Stimulated activated CD8-positive, alpha-beta memory T cell treated with anti-CD3 and anti-CD28 coated beads, Interleukin-12 subunit alpha, Interleukin-12 subunit beta, amount 100 ng/mL, for 4 hours (primary cell): ENCODE data around the gene TSPAN11.

Experiments used
- DNase-seq: peaks from one replicate; pipeline ENCODE4 v3.0.0-alpha.2; 2020; ENCODE audit warnings: low read depth

Gene TSPAN11

GRCh38 chr12:30911207-30911606, 15.3 kb upstream of the TSPAN11 start:
- no peak for DNase-seq

GRCh38 chr12:30913323-30913722, 13.2 kb upstream of the TSPAN11 start:
- no peak for DNase-seq

DNA sequence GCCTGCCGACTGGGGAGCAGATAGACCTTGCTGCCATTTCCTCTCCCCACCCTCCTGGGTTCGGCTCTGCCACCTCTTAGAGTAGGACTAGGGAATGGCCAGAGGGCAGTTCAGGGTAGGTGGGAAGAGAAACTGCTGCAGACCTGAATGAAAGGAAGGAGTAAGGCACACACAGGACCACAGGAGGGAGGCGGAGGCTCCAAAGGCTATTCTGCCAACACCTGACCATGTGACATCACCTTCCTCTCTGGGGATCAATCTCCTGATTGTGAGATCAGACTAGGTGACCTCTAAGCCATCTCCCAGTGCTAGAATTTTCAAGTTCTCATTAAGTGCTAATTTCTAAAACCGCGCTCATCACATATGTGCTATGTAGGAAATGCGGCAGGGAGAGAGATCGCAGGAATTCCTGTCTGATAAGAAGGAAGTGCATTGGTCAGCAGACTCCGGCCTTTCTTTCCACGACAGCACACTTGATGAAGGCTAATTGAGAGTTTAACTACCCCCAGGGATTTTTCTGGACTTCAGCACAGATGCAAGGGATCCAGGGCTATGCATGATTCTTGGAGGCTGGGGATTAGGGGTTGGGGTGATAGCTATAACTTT, 11.5 kb upstream of the TSPAN11 start:
- no peak for DNase-seq

- no peak for DNase-seq
Observed at GRCh38 chr12:30923057-30923456, 3.5 kb upstream of the TSPAN11 start.

- no peak for DNase-seq
Observed at GRCh38 chr12:30925607-30926242, 823 bp upstream of the TSPAN11 start.

DNA sequence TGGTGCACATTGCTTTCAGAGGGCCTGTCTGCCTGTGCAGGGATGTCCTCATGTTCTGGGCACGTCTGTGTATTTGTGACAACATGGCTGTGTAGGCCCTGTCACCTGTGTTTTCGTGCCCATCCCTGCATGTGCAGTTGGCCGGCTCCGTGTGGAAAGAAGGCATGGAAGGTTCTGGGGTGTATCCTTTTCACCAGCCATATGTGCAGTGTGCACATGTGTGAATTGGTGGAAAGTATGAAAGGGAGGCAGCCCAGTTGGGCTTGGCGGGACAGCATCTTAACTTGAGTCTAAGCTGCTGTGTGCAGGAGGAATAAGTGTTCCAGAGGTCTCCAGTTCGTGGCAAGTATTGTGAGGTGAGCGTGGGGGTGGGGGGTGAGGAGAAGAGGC, 669 bp downstream of the TSPAN11 start:
- no peak for DNase-seq

- DNase-seq, result no peak
Observed at GRCh38 chr12:30928356-30929244, 2.1 kb downstream of the TSPAN11 start.

DNA sequence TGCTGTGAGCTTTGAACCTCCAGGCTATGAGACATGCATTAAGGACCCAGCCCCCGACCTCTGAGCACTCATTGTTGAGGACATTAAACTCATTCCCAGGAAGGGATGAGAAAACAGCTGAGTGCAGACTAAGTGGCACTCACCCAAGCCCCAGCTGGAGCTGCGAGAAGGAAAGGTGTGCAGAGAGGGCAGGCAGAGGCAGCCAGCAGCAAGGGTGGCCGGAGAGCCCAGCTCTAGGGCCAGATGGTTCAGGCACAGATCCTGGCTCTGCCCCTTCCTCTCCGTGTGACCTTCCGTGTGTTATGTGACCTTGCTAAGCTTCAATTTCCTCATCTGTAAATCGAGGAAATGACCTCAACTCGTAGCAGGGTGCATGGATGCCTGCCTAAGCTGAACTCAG, 3.7 kb downstream of the TSPAN11 start:
- DNase-seq, result no peak

GRCh38 chr12:30930641-30931040, 4.1 kb downstream of the TSPAN11 start:
- DNase-seq, result no peak

- DNase-seq, result no peak
Observed at GRCh38 chr12:30932881-30933280, 6.3 kb downstream of the TSPAN11 start.

GRCh38 chr12:30934811-30935210, 8.3 kb downstream of the TSPAN11 start:
- no peak for DNase-seq

DNA sequence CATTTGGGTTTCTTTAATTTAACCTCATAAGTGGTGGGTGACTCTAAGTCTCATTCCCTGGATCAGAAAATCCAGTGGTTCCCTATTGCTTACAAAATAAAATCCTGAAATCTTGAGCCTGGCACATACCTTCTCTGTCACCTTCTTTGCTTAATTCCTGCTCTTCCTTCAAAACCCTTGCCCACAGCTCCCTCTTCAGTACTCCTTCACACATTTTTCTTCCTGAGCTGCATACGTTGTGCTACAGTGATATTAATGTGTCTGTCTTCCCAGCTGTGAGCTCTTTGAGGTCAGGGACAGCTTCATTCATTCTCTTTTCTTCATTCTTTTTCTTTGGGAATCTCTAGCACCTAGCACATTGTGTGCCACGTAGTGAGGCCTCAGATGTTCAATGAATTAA, 9.5 kb downstream of the TSPAN11 start:
- no peak for DNase-seq

- DNase-seq, result no peak
Observed at GRCh38 chr12:30939234-30939633, 12.7 kb downstream of the TSPAN11 start.

GRCh38 chr12:30942486-30942885, 15.9 kb downstream of the TSPAN11 start:
- no peak for DNase-seq

DNA sequence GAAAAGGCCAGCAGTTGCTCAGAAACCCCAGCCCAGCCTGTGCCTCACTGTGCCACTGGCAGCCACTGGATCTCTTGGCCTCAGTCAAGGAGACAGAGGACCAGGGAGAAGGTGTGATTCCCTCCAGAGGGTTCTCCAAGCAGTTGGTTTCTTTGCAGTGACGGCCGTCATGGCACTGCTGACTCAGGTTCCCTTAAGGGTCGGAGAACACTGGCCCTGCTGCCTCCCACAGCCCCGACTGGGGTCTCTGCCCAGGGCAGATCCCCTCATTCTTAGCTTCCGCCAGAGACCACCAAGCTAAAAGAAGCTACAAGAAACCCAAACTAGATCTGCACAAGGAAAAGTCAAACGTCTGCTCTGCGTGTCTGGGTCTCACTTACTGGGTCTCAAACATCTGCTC, 16.4 kb downstream of the TSPAN11 start:
- DNase-seq, result no peak

- no peak for DNase-seq
Observed at GRCh38 chr12:30945443-30946164, 19.1 kb downstream of the TSPAN11 start.

DNA sequence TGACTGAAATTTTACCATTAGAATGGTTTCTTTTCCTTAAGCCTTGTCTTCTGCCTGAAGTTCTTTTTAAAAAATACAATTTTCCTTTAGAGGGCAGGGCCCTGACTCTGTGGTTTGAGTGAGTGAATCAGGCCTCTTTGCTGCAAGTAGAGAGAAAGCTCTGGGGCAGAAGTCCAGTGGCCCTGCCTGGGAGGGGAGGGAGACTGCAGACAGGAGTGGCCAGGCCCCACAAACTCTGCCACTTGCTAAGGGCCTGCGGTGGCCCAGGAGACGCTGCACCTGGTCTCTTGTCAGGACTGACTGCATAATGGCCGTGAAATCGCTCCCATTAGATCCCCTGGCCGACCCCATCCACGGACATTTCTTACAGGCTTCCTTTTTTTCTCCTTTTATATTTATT, 25.5 kb downstream of the TSPAN11 start:
- no peak for DNase-seq

GRCh38 chr12:30953257-30953656, 26.7 kb downstream of the TSPAN11 start:
- no peak for DNase-seq

DNA sequence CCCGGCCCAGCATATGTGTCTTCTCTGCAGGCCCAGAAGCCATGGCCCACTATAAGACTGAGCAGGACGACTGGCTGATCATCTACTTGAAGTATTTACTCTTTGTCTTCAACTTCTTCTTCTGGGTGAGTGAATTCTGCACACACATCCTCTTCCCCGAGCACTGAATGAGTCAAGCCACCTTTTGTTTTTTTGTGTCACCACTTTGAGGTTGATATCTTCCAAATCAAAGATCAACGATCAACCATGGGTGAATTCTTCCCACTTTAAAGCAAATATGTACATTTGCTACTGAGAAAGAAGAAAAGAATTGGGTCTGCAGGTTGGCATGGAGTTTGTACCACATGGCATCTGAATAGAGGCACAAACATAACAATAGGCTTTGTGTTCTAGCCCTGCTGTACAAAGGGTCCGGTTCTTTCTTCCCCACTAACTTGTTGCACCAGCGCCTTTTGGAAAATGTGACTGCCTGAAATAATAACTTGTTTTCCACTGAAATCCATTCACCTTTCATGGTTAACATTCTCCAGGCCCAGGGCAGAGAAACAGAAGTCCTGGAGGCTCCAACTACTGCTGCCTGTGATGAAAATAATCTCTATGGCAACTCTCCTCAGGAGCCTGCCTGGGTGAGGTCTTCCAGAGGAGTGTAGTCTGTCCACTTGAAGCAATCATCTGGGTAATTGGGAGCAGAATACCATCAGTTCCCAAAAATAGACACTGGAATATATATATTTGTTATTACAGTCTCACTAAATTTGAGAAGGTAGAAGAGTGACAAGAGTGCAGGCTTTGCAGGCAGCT, 27.6 kb downstream of the TSPAN11 start:
- no peak for DNase-seq

- DNase-seq, result no peak
Observed at GRCh38 chr12:30955214-30955613, 28.7 kb downstream of the TSPAN11 start.

GRCh38 chr12:30959110-30959710, 32.7 kb downstream of the TSPAN11 start:
- DNase-seq, result no peak
